ENCODE results near the gene C20orf173. TPM values are rescaled to one million over a fixed set of nuclear protein-coding genes. Genes with fewer than 3 reads are reported as not detected.

C20orf173 gene
- total and polyA plus RNA-seq, 5 experiments from 2014 or later = not detected

GRCh38 chr20:35515949-35516645, 13.4 kb downstream of the C20orf173 start:
- H3K4me1 Mint-ChIP-seq = peaks cover 0 to 2% (median 0%) of the 10 kb centered on the region in 4 donors
- DNase-seq (no peak), ATAC-seq (no peak)
- H3K4me3 Mint-ChIP-seq = no peak overlapping the region
- POLR2A ChIA-PET = no interaction called here
- H3K36me3 Mint-ChIP-seq = peaks cover 0 to 42% (median 5%) of the 10 kb centered on the region in 3 donors
- no peaks in the 10 kb centered on the region for H3K9me3 Mint-ChIP-seq
- peak overlapping the region in 5 of 10 donors; percentile 8 to 52 (median 14) for H3K27ac Mint-ChIP-seq
- H3K27me3 Mint-ChIP-seq = no peaks in the 10 kb centered on the region

GRCh38 chr20:35515341-35515740, 14.1 kb downstream of the C20orf173 start:
- Mint-ChIP-seq H3K27ac (peak overlapping the region in 5 of 10 donors; percentile 14 to 56 (median 23)), H3K4me1 (peaks cover 0 to 2% (median 0%) of the 10 kb centered on the region in 4 donors)

GRCh38 chr20:35514371-35514932, 15.0 kb downstream of the C20orf173 start:
- H3K4me1 Mint-ChIP-seq = peaks cover 0 to 2% (median 0%) of the 10 kb centered on the region in 4 donors
- POLR2A ChIA-PET = no interaction called here
- ATAC-seq = no peak
- no peak overlapping the region for H3K4me3 Mint-ChIP-seq
- peaks cover 0 to 56% (median 11%) of the 10 kb centered on the region in 3 donors for H3K36me3 Mint-ChIP-seq
- H3K27ac Mint-ChIP-seq = peak overlapping the region in 2 of 10 donors; percentile 23 to 47
- no peak for DNase-seq
- H3K9me3 Mint-ChIP-seq = no peaks in the 10 kb centered on the region
- no peaks in the 10 kb centered on the region for H3K27me3 Mint-ChIP-seq

More at GRCh38 chr20:35515341-35515740, 14.1 kb downstream of the C20orf173 start:
- no peak for ATAC-seq
- no peaks in the 10 kb centered on the region for H3K9me3 Mint-ChIP-seq
- no peak for DNase-seq
- peaks cover 0 to 49% (median 9%) of the 10 kb centered on the region in 3 donors for H3K36me3 Mint-ChIP-seq
- H3K27me3 Mint-ChIP-seq = no peaks in the 10 kb centered on the region
- H3K4me3 Mint-ChIP-seq = no peak overlapping the region
- POLR2A ChIA-PET = no interaction called here

GRCh38 chr20:35511814-35512420, 17.5 kb downstream of the C20orf173 start:
- POLR2A ChIA-PET = no interaction called here
- peak overlapping the region in 7 of 10 donors; percentile 14 to 76 (median 60) for H3K27ac Mint-ChIP-seq
- no peak for DNase-seq
- H3K36me3 Mint-ChIP-seq = peaks cover 0 to 77% (median 13%) of the 10 kb centered on the region in 3 donors
- H3K27me3 Mint-ChIP-seq = no peaks in the 10 kb centered on the region
- peaks cover 3 to 7% (median 5%) of the 10 kb centered on the region in 4 donors for H3K4me1 Mint-ChIP-seq
- no peaks in the 10 kb centered on the region for H3K9me3 Mint-ChIP-seq
- no peak overlapping the region for H3K4me3 Mint-ChIP-seq
- no peak for ATAC-seq

- no peak overlapping the region for H3K4me3 Mint-ChIP-seq
- H3K36me3 Mint-ChIP-seq = peaks cover under 1 to 81% (median 13%) of the 10 kb centered on the region in 3 donors
- H3K27me3 Mint-ChIP-seq = no peaks in the 10 kb centered on the region
- ATAC-seq (no peak), DNase-seq (no peak)
- H3K9me3 Mint-ChIP-seq = no peaks in the 10 kb centered on the region
- peak overlapping the region in 4 of 10 donors; percentile 42 to 63 (median 48) for H3K27ac Mint-ChIP-seq
- peaks cover 8 to 15% (median 12%) of the 10 kb centered on the region in 4 donors for H3K4me1 Mint-ChIP-seq
- POLR2A ChIA-PET = no interaction called here
These were observed 18.3 kb downstream of the C20orf173 start for GRCh38 chr20:35510951-35511735.

GRCh38 chr20:35508493-35509218, 20.8 kb downstream of the C20orf173 start:
- Mint-ChIP-seq H3K4me1 (peaks cover 19 to 38% (median 27%) of the 10 kb centered on the region in 4 donors), H3K9me3 (no peaks in the 10 kb centered on the region), H3K4me3 (no peak overlapping the region), H3K27ac (peak overlapping the region in 6 of 10 donors; percentile 14 to 76 (median 36)), H3K27me3 (no peaks in the 10 kb centered on the region), H3K36me3 (peaks cover 4 to 92% (median 13%) of the 10 kb centered on the region in 3 donors)
- DNase-seq (no peak), ATAC-seq (no peak)
- POLR2A ChIA-PET = no interaction called here

- Mint-ChIP-seq H3K4me1 (peaks cover 29 to 52% (median 38%) of the 10 kb centered on the region in 4 donors), H3K36me3 (peaks cover 14 to 95% (median 16%) of the 10 kb centered on the region in 3 donors)
- POLR2A ChIA-PET = interaction anchor here (0.5 to 1.0 kb wide), 4 partner anchors 16 to 1508 kb away, joined by 3 to 6 read pairs (median 4); no protein-coding TSS in a partner anchor
These were observed 22.4 kb downstream of the C20orf173 start for GRCh38 chr20:35506872-35507638.

GRCh38 chr20:35506179-35506578, 23.3 kb downstream of the C20orf173 start:
- H3K27ac Mint-ChIP-seq = peak overlapping the region; percentile 77 to 95 (median 90)
- peak overlapping the region in 9 of 10 donors; percentile 4 to 66 (median 42) for H3K4me3 Mint-ChIP-seq
- no peaks in the 10 kb centered on the region for H3K9me3 Mint-ChIP-seq
- peaks cover 12 to 94% (median 16%) of the 10 kb centered on the region in 3 donors for H3K36me3 Mint-ChIP-seq
- H3K4me1 Mint-ChIP-seq = peaks cover 29 to 52% (median 41%) of the 10 kb centered on the region in 4 donors
- ATAC-seq = no peak
- H3K27me3 Mint-ChIP-seq = no peaks in the 10 kb centered on the region
- POLR2A ChIA-PET = interaction anchor here (0.9 kb wide), 1 partner anchor 31 kb away, joined by 3 read pairs; no protein-coding TSS in a partner anchor
- DNase-seq = peak in 1 of 10 donors; percentile 31

More at GRCh38 chr20:35506872-35507638, 22.4 kb downstream of the C20orf173 start:
- Mint-ChIP-seq H3K27me3 (no peaks in the 10 kb centered on the region), H3K27ac (peak overlapping the region; percentile 37 to 95 (median 82)), H3K9me3 (no peaks in the 10 kb centered on the region), H3K4me3 (peak overlapping the region in 2 of 10 donors; percentile 15 to 19)
- ATAC-seq (peak; percentile 35 to 39), DNase-seq (peak in 1 of 10 donors; percentile 13)

GRCh38 chr20:35504751-35505150, 24.7 kb downstream of the C20orf173 start:
- H3K36me3 Mint-ChIP-seq = peaks cover 14 to 95% (median 16%) of the 10 kb centered on the region in 3 donors
- DNase-seq (peak in 1 of 10 donors; percentile 40), ATAC-seq (no peak)
- H3K27me3 Mint-ChIP-seq = no peaks in the 10 kb centered on the region
- no peaks in the 10 kb centered on the region for H3K9me3 Mint-ChIP-seq
- H3K27ac Mint-ChIP-seq = peak overlapping the region in 8 of 10 donors; percentile 53 to 93 (median 76)
- peak overlapping the region in 2 of 10 donors; percentile 3 to 15 for H3K4me3 Mint-ChIP-seq
- peaks cover 29 to 52% (median 43%) of the 10 kb centered on the region in 4 donors for H3K4me1 Mint-ChIP-seq
- POLR2A ChIA-PET = interaction anchor here (1.2 kb wide), 1 partner anchor 8 kb away, joined by 3 read pairs; no protein-coding TSS in a partner anchor

- H3K4me1 Mint-ChIP-seq = peaks cover 30 to 52% (median 43%) of the 10 kb centered on the region in 4 donors
- peak overlapping the region in 1 of 10 donors; percentile 3 for H3K4me3 Mint-ChIP-seq
- no peak for ATAC-seq
- DNase-seq = peak in 1 of 10 donors; percentile 57
- peaks cover 16 to 95% (median 17%) of the 10 kb centered on the region in 3 donors for H3K36me3 Mint-ChIP-seq
- peak overlapping the region in 9 of 10 donors; percentile 49 to 93 (median 82) for H3K27ac Mint-ChIP-seq
- no peaks in the 10 kb centered on the region for H3K27me3 Mint-ChIP-seq
- POLR2A ChIA-PET = interaction anchor here (1.2 kb wide), 1 partner anchor 9 kb away, joined by 3 read pairs; no protein-coding TSS in a partner anchor
- no peaks in the 10 kb centered on the region for H3K9me3 Mint-ChIP-seq
These were observed 25.5 kb downstream of the C20orf173 start for GRCh38 chr20:35503841-35504561.
